Measurements from ENCODE around the gene GYG1. TPM values are rescaled to one million over a fixed set of nuclear protein-coding genes. Genes with fewer than 3 reads are reported as not detected.

The GYG1 gene
- total RNA-seq, 1 experiment from 2014 or later = 75.2 TPM

DNA sequence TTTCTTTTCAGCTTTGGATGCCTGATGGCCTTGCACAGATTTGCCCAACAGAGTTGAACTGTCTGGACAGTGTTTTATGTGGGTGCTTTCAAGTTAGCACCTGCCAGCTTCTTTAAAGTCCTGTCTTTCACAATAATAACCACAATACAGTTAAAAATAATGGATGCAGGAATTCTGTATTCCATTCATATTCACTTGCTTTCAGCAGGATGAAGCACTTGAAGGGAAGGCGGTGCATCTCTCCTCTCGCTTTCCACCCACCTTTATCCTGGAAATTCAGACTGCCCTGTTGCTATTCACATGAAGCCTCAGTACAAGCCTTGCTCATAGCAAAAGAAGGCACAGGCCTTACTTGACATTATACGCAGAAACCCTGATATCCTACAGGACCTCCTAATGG, 26.5 kb upstream of the GYG1 start:
- H3K9me3 ChIP-seq (ENCODE audit: control insufficient read depth, insufficient read depth, low read depth, low read length) = no peaks in the 10 kb centered on the region
- ChIA-PET POLR2A (no interaction called here), CTCF (no interaction called here)
- TF ChIP-seq POLR2AphosphoS5 (IDR thresholded peaks at IDR 0.05; ENCODE audit: low read depth, low read length) (no peak), TCF7L2 (IDR thresholded peaks at IDR 0.05; ENCODE audit: low read depth, low read length) (no peak), SIN3A (IDR thresholded peaks at IDR 0.05; ENCODE audit: borderline replicate concordance, insufficient read depth, low read depth, low read length) (no peak), REST (IDR thresholded peaks at IDR 0.05; ENCODE audit: insufficient read depth in 1 of 2, low read depth in 2 of 2, low read length in 1 of 2) (no peak)
- TF ChIP-seq, protein P1, sequence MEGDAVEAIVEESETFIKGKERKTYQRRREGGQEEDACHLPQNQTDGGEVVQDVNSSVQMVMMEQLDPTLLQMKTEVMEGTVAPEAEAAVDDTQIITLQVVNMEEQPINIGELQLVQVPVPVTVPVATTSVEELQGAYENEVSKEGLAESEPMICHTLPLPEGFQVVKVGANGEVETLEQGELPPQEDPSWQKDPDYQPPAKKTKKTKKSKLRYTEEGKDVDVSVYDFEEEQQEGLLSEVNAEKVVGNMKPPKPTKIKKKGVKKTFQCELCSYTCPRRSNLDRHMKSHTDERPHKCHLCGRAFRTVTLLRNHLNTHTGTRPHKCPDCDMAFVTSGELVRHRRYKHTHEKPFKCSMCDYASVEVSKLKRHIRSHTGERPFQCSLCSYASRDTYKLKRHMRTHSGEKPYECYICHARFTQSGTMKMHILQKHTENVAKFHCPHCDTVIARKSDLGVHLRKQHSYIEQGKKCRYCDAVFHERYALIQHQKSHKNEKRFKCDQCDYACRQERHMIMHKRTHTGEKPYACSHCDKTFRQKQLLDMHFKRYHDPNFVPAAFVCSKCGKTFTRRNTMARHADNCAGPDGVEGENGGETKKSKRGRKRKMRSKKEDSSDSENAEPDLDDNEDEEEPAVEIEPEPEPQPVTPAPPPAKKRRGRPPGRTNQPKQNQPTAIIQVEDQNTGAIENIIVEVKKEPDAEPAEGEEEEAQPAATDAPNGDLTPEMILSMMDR (IDR thresholded peaks at IDR 0.05) = no peak
- no peak overlapping the region for H3K4me3 ChIP-seq (ENCODE audit: low read depth in 2 of 2, low read length in 2 of 2)
- H3K4me1 ChIP-seq (ENCODE audit: control insufficient read depth, insufficient read depth, low read length) = no peaks in the 10 kb centered on the region
- no peaks in the 10 kb centered on the region for H3K27me3 ChIP-seq (ENCODE audit: control insufficient read depth, insufficient read depth, low read length)
- H3K27ac ChIP-seq (ENCODE audit: low read length) = no peak overlapping the region
- DNase-seq (ENCODE audit: low read depth, low spot score) (no peak), ATAC-seq (no peak)
- BruUV-seq (replicated peaks) = no TSS peak
- intact Hi-C loops (cut with micrococcal nuclease; ENCODE audit: unreplicated experiment) (no loop called here), in situ Hi-C loops (cut with HindIII; ENCODE audit: low pct_unique_long_range_greater_than_20kb, low sequenced_read_pairs) (no loop called here)
- no peaks in the 10 kb centered on the region for H3K36me3 ChIP-seq (ENCODE audit: control insufficient read depth, insufficient read depth, low read length)

GRCh38 chr3:148968321-148968720, 23.0 kb upstream of the GYG1 start:
- H3K27ac ChIP-seq (ENCODE audit: low read length) = no peak overlapping the region
- in situ Hi-C loops (cut with HindIII; ENCODE audit: low pct_unique_long_range_greater_than_20kb, low sequenced_read_pairs) = no loop called here
- no peaks in the 10 kb centered on the region for H3K36me3 ChIP-seq (ENCODE audit: control insufficient read depth, insufficient read depth, low read length)
- no peak overlapping the region for H3K4me3 ChIP-seq (ENCODE audit: low read depth in 2 of 2, low read length in 2 of 2)
- no peaks in the 10 kb centered on the region for H3K9me3 ChIP-seq (ENCODE audit: control insufficient read depth, insufficient read depth, low read depth, low read length)
- H3K27me3 ChIP-seq (ENCODE audit: control insufficient read depth, insufficient read depth, low read length) = no peaks in the 10 kb centered on the region
- intact Hi-C loops (cut with micrococcal nuclease; ENCODE audit: unreplicated experiment) = no loop called here
- ChIA-PET POLR2A (interaction anchor here (0.5 to 0.6 kb wide), 2 partner anchors 13 to 50 kb away, joined by 5 to 8 read pairs; no protein-coding TSS in a partner anchor), CTCF (no interaction called here)
- no peak for ATAC-seq
- no peak for DNase-seq (ENCODE audit: low read depth, low spot score)
- H3K4me1 ChIP-seq (ENCODE audit: control insufficient read depth, insufficient read depth, low read length) = no peaks in the 10 kb centered on the region
- TF ChIP-seq POLR2AphosphoS5 (IDR thresholded peaks at IDR 0.05; ENCODE audit: low read depth, low read length) (no peak), REST (IDR thresholded peaks at IDR 0.05; ENCODE audit: insufficient read depth in 1 of 2, low read depth in 2 of 2, low read length in 1 of 2) (no peak), SIN3A (IDR thresholded peaks at IDR 0.05; ENCODE audit: borderline replicate concordance, insufficient read depth, low read depth, low read length) (no peak), TCF7L2 (IDR thresholded peaks at IDR 0.05; ENCODE audit: low read depth, low read length) (no peak)
- TF ChIP-seq, protein P1 (IDR thresholded peaks at IDR 0.05) = no peak
- BruUV-seq (replicated peaks) = no TSS peak

All from Panc1 (cell line).